GM19328 (cell line): ENCODE measurements around the gene ATF7IP2.
"Not testable (repeated sequence)": the region's sequence is repeated elsewhere in the genome, so short reads cannot be mapped to it uniquely, and the experiment has no call there.

Source experiments
- ATAC-seq: cut with Tn5 transposase; IDR thresholded peaks from one replicate; pipeline ENCODE4 v1.9.1; 2021; ENCODE audit warnings: mild to moderate bottlenecking, moderate library complexity; ENCODE audit not compliant: unreplicated experiment

Gene ATF7IP2

GRCh38 chr16:10385725-10386516, at the start of gene ATF7IP2:
Gene ATF7IP2, plus strand, starts transcription at chr16:10386061. Its CDS starts 44,560 bp downstream, at chr16:10430621.
- ATAC-seq, result peak; percentile 88

- ATAC-seq, result no peak
These were observed 47.4 kb upstream of the ATF7IP2 start for GRCh38 chr16:10338426-10338825.

GRCh38 chr16:10339777-10340732, 45.8 kb upstream of the ATF7IP2 start:
- ATAC-seq, result no peak

- ATAC-seq, result no peak
These were observed 42.6 kb upstream of the ATF7IP2 start for GRCh38 chr16:10343124-10343760.

- ATAC-seq, result not testable (repeated sequence)
These were observed 41.2 kb upstream of the ATF7IP2 start for GRCh38 chr16:10344699-10345098.

- no peak for ATAC-seq
These were observed 40.2 kb upstream of the ATF7IP2 start for GRCh38 chr16:10345629-10346028.

- no peak for ATAC-seq
These were observed 36.0 kb upstream of the ATF7IP2 start for GRCh38 chr16:10349851-10350250.

GRCh38 chr16:10352262-10352661, 33.6 kb upstream of the ATF7IP2 start:
- ATAC-seq, result no peak

- ATAC-seq, result no peak
These were observed 30.3 kb upstream of the ATF7IP2 start for GRCh38 chr16:10355589-10355988.

- no peak for ATAC-seq
These were observed 28.7 kb upstream of the ATF7IP2 start for GRCh38 chr16:10356870-10357842.

- not testable (repeated sequence) for ATAC-seq
These were observed 24.1 kb upstream of the ATF7IP2 start for GRCh38 chr16:10361747-10362076.

- ATAC-seq, result no peak
These were observed 23.6 kb upstream of the ATF7IP2 start for GRCh38 chr16:10362077-10362863.

- ATAC-seq, result not testable (repeated sequence)
These were observed 23.0 kb upstream of the ATF7IP2 start for GRCh38 chr16:10362864-10363197.

GRCh38 chr16:10366619-10367018, 19.2 kb upstream of the ATF7IP2 start:
- not testable (repeated sequence) for ATAC-seq

- ATAC-seq, result no peak
These were observed 18.2 kb upstream of the ATF7IP2 start for GRCh38 chr16:10367616-10368188.

- no peak for ATAC-seq
These were observed 16.8 kb upstream of the ATF7IP2 start for GRCh38 chr16:10368969-10369551.

GRCh38 chr16:10370096-10370726, 15.7 kb upstream of the ATF7IP2 start:
- ATAC-seq, result no peak

- ATAC-seq, result no peak
These were observed 14.3 kb upstream of the ATF7IP2 start for GRCh38 chr16:10371592-10371991.
